Measurements from ENCODE around the gene ZNF215.
"Not testable (repeated sequence)": the region's sequence is repeated elsewhere in the genome, so short reads cannot be mapped to it uniquely, and the experiment has no call there.

ZNF215 gene

DNA sequence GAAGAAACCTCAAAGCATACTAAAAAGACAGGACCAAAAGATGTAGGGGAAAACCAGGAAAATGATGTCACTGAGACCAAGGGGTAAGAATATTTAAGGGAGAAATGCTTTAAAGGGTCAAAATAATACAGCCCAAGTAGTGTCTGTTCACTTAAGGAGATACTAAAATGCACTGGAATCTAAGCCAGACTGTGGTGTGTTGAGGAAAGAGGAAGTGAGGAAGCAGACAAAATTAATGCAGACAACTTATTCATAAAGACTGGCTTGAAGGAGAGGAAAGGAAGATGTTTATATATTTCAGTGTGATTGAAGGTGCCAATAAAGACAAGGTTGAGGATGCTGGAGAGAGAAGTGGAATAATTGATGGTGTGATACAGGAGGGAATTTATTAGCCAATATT, 15.7 kb downstream of the ZNF215 start:
- DNase-seq (ENCODE audit: low spot score): no peak

DNA sequence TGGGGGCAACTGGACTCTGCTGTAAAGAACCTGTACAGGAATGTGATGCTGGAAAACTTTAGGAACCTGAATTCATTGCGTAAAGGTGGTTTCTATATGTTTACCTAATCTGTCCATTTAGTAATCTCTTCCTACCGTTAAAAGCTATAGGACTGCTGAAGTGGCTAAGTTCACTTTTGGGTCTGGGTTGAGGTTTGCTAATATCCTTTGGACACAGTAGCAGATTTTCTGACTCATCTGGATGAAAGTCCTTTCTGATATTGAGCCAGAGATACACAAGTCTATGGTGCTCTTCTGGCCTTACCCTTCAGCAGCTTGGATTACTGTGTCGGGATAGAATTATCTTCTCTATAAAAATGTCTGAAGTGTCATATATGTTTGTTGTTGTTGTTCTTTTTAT, 16.9 kb downstream of the ZNF215 start:
- DNase-seq (ENCODE audit: low spot score): no peak

- DNase-seq (ENCODE audit: low spot score): not testable (repeated sequence)
Observed at GRCh38 chr11:6954248-6954647, 28.0 kb downstream of the ZNF215 start.

GRCh38 chr11:6962141-6962540, 35.9 kb downstream of the ZNF215 start:
- DNase-seq (ENCODE audit: low spot score): no peak

- no peak for DNase-seq (ENCODE audit: low spot score)
Observed at GRCh38 chr11:6962673-6963072, 36.4 kb downstream of the ZNF215 start.

- no peak for DNase-seq (ENCODE audit: low spot score)
Observed at GRCh38 chr11:6968816-6969215, 42.6 kb downstream of the ZNF215 start.

GRCh38 chr11:6969854-6970253, 43.6 kb downstream of the ZNF215 start:
- not testable (repeated sequence) for DNase-seq (ENCODE audit: low spot score)

DNA sequence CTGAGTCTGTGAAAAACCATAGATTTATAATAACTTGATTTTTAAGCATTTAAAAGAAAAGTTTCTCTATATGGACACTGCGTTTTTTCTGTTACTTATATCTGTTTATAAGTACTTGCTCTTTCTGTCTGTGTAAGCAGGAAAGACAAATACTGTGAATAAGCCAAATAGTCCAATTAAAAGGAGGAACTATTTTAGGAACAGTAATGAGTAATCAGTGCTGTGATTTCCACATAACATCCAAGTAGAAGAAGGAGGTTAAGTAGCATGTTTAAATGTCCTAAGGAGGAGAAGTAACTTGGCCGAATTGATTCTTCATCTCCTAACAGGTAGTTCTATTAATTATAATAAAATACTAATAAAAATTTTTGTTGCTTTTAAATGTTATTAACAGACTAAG, 53.1 kb downstream of the ZNF215 start:
- no peak for DNase-seq (ENCODE audit: low spot score)

DNA sequence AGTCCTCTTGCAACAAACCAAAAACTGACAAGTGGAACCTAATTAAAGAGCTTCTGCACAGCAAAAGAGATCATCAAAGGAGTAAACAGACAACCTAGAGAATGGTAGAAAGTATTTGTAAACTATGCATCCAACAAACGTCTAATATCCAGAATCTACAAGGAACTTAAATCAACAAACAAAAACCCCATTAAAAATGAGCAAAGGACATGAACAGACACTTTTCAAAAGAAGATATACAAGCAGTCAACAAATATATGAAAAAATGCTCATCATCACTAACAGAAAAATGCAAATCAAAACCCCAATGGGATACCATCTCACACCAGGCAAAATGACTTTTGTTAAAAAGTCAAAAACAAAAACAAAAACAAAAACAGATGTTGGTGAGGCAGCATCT, 60.3 kb downstream of the ZNF215 start:
- no peak for DNase-seq (ENCODE audit: low spot score)

DNA sequence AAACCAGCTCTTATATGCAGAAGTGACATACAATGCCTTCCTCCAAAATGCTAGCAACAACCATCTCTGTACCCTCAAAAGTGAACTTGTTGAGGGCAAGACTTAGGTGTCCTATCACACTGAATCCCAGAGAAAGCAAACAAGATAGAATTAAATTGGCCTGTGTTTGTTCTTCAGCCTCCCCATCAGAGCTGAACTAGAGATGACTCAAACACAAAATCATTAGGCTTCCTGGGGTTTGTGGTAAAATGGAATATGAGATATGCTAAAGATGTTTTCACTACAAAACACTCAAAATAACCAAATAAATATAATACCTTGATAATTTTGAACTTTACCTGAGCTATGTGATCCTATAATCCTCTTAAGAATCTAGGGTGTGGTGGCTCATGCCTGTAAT, 62.3 kb downstream of the ZNF215 start:
- no peak for DNase-seq (ENCODE audit: low spot score)

DNA sequence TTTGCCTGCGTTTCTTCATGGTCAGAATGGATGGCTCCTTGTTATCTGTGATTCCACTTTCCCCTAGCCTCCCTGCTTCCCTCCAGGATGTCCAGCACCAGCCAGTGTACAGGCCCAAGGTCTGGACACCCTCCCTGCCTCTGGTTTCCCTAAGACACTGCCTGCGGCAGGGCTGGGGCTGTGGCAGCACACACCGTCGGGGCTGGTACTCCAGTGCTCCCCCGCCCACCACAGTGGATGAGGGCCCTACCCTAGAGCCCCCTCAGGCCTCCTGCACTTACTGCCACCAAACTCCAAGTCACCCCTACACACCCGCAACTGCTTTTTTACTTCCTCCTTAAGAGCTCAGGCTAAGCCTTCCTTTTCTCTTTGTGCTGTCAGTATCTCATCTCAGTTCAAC, 65.0 kb downstream of the ZNF215 start:
- no peak for DNase-seq (ENCODE audit: low spot score)

DNA sequence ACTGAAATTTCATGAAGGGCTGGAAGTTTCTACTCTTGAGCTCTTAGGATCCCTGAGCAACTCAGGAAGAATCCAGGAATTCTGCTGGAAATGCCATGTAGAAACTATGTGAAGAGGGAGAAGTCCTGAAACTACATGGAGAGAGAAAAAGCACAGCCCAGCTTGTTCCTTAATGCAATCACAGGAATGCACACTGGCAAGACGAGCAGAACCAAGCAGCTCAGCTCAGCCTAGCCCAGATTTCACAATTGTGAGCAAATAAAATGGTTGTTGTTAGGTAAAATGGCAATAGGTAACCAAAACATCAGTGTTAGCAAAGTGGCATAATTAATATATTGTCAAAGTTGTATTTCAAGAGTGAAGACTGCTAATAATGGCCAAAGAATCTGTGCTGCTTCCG, 65.8 kb downstream of the ZNF215 start:
- DNase-seq (ENCODE audit: low spot score): no peak

- DNase-seq (ENCODE audit: low spot score): no peak
Observed at GRCh38 chr11:6992457-6993417, 66.5 kb downstream of the ZNF215 start.

- DNase-seq (ENCODE audit: low spot score): no peak
Observed at GRCh38 chr11:6995703-6996102, 69.5 kb downstream of the ZNF215 start.

GRCh38 chr11:7004482-7004881, 78.3 kb downstream of the ZNF215 start:
- no peak for DNase-seq (ENCODE audit: low spot score)
